Effector memory CD4-positive, alpha-beta T cell (primary cell): Measurements from ENCODE around the gene AQP5.

Experiments
- DNase-seq, 3 donors: peaks; one replicate each; pipeline ENCODE4 v3.0.0-alpha.2; 2020
- H3K27ac ChIP-seq: 2 replicates; pipeline ENCODE4 v1.7.0; 2013; ENCODE audit warnings: mild to moderate bottlenecking, low read length, moderate library complexity; ENCODE audit not compliant: insufficient read depth, poor library complexity, severe bottlenecking
- H3K27me3 ChIP-seq: replicated peaks from 2 replicates; pipeline ENCODE4 v1.7.0; 2013; ENCODE audit warnings: mild to moderate bottlenecking, low read length; ENCODE audit not compliant: insufficient read depth, control insufficient read depth, poor library complexity, severe bottlenecking
- H3K36me3 ChIP-seq: 2 replicates; pipeline ENCODE4 v1.7.0; 2013; ENCODE audit warnings: mild to moderate bottlenecking, low read length, moderate library complexity; ENCODE audit not compliant: control insufficient read depth, insufficient read depth
- H3K4me1 ChIP-seq: 2 replicates; pipeline ENCODE4 v1.7.0; 2013; ENCODE audit warnings: low read length, mild to moderate bottlenecking; ENCODE audit not compliant: control insufficient read depth, insufficient read depth, poor library complexity, severe bottlenecking
- H3K4me3 ChIP-seq: 2 replicates; pipeline ENCODE4 v1.7.0; 2013; ENCODE audit warnings: low read length, low read depth, mild to moderate bottlenecking; ENCODE audit not compliant: insufficient read depth, poor library complexity, severe bottlenecking
- H3K9me3 ChIP-seq: 2 replicates; pipeline ENCODE4 v1.7.0; 2013; ENCODE audit warnings: mild to moderate bottlenecking, low read length, moderate library complexity; ENCODE audit not compliant: control insufficient read depth

The AQP5 gene

GRCh38 chr12:49932533-49933130 is 29.0 kb upstream of the AQP5 start:
- no peak overlapping the region for H3K27ac ChIP-seq
- H3K9me3 ChIP-seq, result no peaks in the 10 kb centered on the region
- no peaks in the 10 kb centered on the region for H3K36me3 ChIP-seq
- no peak overlapping the region for H3K4me3 ChIP-seq
- DNase-seq, result no peak
- H3K27me3 ChIP-seq, result no peaks in the 10 kb centered on the region
- H3K4me1 ChIP-seq, result no peaks in the 10 kb centered on the region

- H3K9me3 ChIP-seq, result no peaks in the 10 kb centered on the region
- no peaks in the 10 kb centered on the region for H3K27me3 ChIP-seq
- H3K4me1 ChIP-seq, result no peaks in the 10 kb centered on the region
- H3K36me3 ChIP-seq, result no peaks in the 10 kb centered on the region
- DNase-seq, result no peak
- H3K27ac ChIP-seq, result no peak overlapping the region
- no peak overlapping the region for H3K4me3 ChIP-seq
Measured at GRCh38 chr12:49933796-49934195, 27.9 kb upstream of the AQP5 start.

- H3K27ac ChIP-seq, result no peak overlapping the region
- H3K9me3 ChIP-seq, result no peaks in the 10 kb centered on the region
- DNase-seq, result no peak
- H3K36me3 ChIP-seq, result no peaks in the 10 kb centered on the region
- no peaks in the 10 kb centered on the region for H3K27me3 ChIP-seq
- no peaks in the 10 kb centered on the region for H3K4me1 ChIP-seq
- H3K4me3 ChIP-seq, result no peak overlapping the region
Measured at GRCh38 chr12:49934505-49934904, 27.2 kb upstream of the AQP5 start.

- no peak for DNase-seq
- Histone ChIP-seq H3K36me3 (no peaks in the 10 kb centered on the region), H3K9me3 (no peaks in the 10 kb centered on the region), H3K27me3 (no peaks in the 10 kb centered on the region), H3K27ac (no peak overlapping the region), H3K4me1 (peaks cover 1% of the 10 kb centered on the region), H3K4me3 (no peak overlapping the region)
Measured at GRCh38 chr12:49936925-49937324, 24.7 kb upstream of the AQP5 start.

DNA sequence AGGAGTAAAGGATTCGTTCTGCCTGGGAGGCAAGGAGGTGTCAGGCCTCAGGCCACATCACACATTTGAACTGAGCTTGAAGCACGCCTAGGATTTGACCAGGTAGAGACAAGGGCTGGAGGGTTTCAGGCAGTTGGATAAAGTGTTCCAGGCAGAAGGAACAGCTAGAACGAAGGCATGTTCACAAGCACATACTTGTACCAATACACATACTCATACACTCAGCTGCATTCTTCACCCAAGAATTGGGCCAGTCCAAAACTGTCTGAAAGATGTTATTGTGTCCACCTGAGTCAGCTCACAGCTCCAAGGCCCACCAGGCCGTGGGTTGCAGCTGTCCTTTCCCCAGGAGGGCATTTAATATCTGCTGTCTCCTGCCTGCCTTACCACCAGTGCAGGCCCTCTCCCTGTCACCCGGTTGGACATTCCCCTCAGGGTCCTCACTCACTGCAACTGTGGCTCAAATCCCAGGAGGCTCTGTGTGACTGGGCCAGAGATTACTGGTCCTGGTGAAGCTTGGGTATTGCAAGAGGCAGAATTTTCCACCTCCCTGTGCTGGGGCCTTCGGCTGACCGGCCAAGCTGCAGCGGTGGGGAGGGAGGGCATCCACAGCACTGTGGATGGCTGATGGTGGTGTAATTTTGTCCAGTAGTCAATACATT is 23.9 kb upstream of the AQP5 start:
- Histone ChIP-seq H3K9me3 (no peaks in the 10 kb centered on the region), H3K4me3 (no peak overlapping the region), H3K36me3 (no peaks in the 10 kb centered on the region), H3K27ac (no peak overlapping the region), H3K27me3 (no peaks in the 10 kb centered on the region), H3K4me1 (peaks cover 10% of the 10 kb centered on the region)
- no peak for DNase-seq

DNA sequence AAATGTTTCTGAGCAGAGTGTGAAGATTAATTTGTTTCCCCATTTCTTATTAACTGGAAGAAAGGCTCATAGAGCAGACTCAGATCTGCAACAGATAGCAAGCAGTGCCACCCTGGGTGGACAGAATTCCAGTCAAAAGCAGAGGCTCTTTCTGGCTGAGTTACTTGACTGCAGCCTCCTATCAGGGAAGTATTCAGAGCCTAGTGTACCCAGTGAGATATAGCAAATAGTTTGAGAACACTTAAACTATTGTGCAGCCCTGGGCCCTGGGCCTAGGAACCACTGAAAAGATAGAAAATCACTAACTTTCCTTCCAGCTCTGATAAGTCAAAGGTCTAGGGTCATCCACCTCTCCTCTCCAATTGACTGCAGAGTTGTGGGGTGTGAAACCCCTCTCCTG is 22.4 kb upstream of the AQP5 start:
- Histone ChIP-seq H3K4me1 (peaks cover 19% of the 10 kb centered on the region), H3K36me3 (no peaks in the 10 kb centered on the region), H3K9me3 (no peaks in the 10 kb centered on the region), H3K27me3 (no peaks in the 10 kb centered on the region), H3K27ac (no peak overlapping the region), H3K4me3 (no peak overlapping the region)
- DNase-seq, result no peak

GRCh38 chr12:49939707-49940106 is 22.0 kb upstream of the AQP5 start:
- H3K4me3 ChIP-seq, result no peak overlapping the region
- H3K27me3 ChIP-seq, result no peaks in the 10 kb centered on the region
- DNase-seq, result no peak
- no peaks in the 10 kb centered on the region for H3K9me3 ChIP-seq
- H3K4me1 ChIP-seq, result peaks cover 23% of the 10 kb centered on the region
- no peaks in the 10 kb centered on the region for H3K36me3 ChIP-seq
- no peak overlapping the region for H3K27ac ChIP-seq

- Histone ChIP-seq H3K4me1 (peaks cover 29% of the 10 kb centered on the region), H3K27ac (no peak overlapping the region), H3K27me3 (no peaks in the 10 kb centered on the region), H3K4me3 (no peak overlapping the region), H3K36me3 (no peaks in the 10 kb centered on the region), H3K9me3 (no peaks in the 10 kb centered on the region)
- no peak for DNase-seq
Measured at GRCh38 chr12:49941556-49942511, 19.8 kb upstream of the AQP5 start.

- no peaks in the 10 kb centered on the region for H3K36me3 ChIP-seq
- no peak overlapping the region for H3K27ac ChIP-seq
- H3K4me3 ChIP-seq, result no peak overlapping the region
- H3K4me1 ChIP-seq, result peaks cover 29% of the 10 kb centered on the region
- H3K9me3 ChIP-seq, result no peaks in the 10 kb centered on the region
- H3K27me3 ChIP-seq, result no peaks in the 10 kb centered on the region
- DNase-seq, result no peak
Measured at GRCh38 chr12:49942512-49942893, 19.2 kb upstream of the AQP5 start.
